GM19238 (cell line): Measurements from ENCODE around the gene IHH.

Experiments used
- DNase-seq: peaks from one replicate; pipeline ENCODE4 v3.0.0; 2011; ENCODE audit warnings: low spot score; ENCODE audit not compliant: insufficient read length

The IHH gene

GRCh38 chr2:219060821-219061791 lies at the start of gene IHH:
Gene IHH (minus strand): TSS chr2:219060921. CDS start chr2:219060467, 454 bp downstream.
- DNase-seq = no peak

GRCh38 chr2:219109471-219109870 lies 48.8 kb upstream of the IHH start:
- no peak for DNase-seq

GRCh38 chr2:219107758-219108157 lies 47.0 kb upstream of the IHH start:
- DNase-seq = no peak

- no peak for DNase-seq
Measured at GRCh38 chr2:219106251-219106650, 45.5 kb upstream of the IHH start.

GRCh38 chr2:219104107-219105035 lies 43.6 kb upstream of the IHH start:
- DNase-seq = peak; percentile 32

- no peak for DNase-seq
Measured at GRCh38 chr2:219099329-219099728, 38.6 kb upstream of the IHH start.

- no peak for DNase-seq
Measured at GRCh38 chr2:219095406-219095935, 34.8 kb upstream of the IHH start.

GRCh38 chr2:219094171-219094570 lies 33.5 kb upstream of the IHH start:
- no peak for DNase-seq

GRCh38 chr2:219090436-219091299 lies 29.9 kb upstream of the IHH start:
- no peak for DNase-seq

GRCh38 chr2:219089330-219089729 lies 28.6 kb upstream of the IHH start:
- no peak for DNase-seq

- no peak for DNase-seq
Measured at GRCh38 chr2:219087848-219088247, 27.1 kb upstream of the IHH start.

GRCh38 chr2:219087361-219087760 lies 26.6 kb upstream of the IHH start:
- no peak for DNase-seq

GRCh38 chr2:219086196-219086595 lies 25.5 kb upstream of the IHH start:
- DNase-seq = no peak

- no peak for DNase-seq
Measured at GRCh38 chr2:219084791-219085190, 24.1 kb upstream of the IHH start.

- DNase-seq = no peak
Measured at GRCh38 chr2:219082332-219082958, 21.7 kb upstream of the IHH start.

GRCh38 chr2:219081701-219082331 lies 21.1 kb upstream of the IHH start:
- DNase-seq = no peak

GRCh38 chr2:219081096-219081495 lies 20.4 kb upstream of the IHH start:
- DNase-seq = no peak

GRCh38 chr2:219079417-219079816 lies 18.7 kb upstream of the IHH start:
- no peak for DNase-seq

- DNase-seq = no peak
Measured at GRCh38 chr2:219078951-219079350, 18.2 kb upstream of the IHH start.

GRCh38 chr2:219078126-219078525 lies 17.4 kb upstream of the IHH start:
- DNase-seq = no peak
